PFSK-1 (cell line): ENCODE measurements around the gene FIGLA.

Experiments used
- FOXP2 ChIP-seq: optimal IDR thresholded peaks from 2 replicates; pipeline ENCODE3; 2011; ENCODE audit warnings: borderline replicate concordance, control low read depth, inconsistent platforms; ENCODE audit not compliant: insufficient read depth; ENCODE audit errors: extremely low read length, extremely low read depth
- POLR2AphosphoS5 ChIP-seq: IDR thresholded peaks from 2 replicates; pipeline ENCODE4 v1.6.1; 2012; ENCODE audit warnings: low read depth, mild to moderate bottlenecking, control low read depth, low read length, moderate library complexity
- SIN3A ChIP-seq: IDR thresholded peaks from 2 replicates; pipeline ENCODE4 v1.6.1; 2012; ENCODE audit warnings: mild to moderate bottlenecking, low read length, moderate library complexity, borderline replicate concordance; ENCODE audit not compliant: insufficient read depth
- TAF1 ChIP-seq: IDR thresholded peaks from 2 replicates; pipeline ENCODE4 v1.6.1; 2012; ENCODE audit warnings: low read length, control low read depth, borderline replicate concordance; ENCODE audit not compliant: insufficient read depth
- TF ChIP-seq, protein P1 (sequence below), 2 experiments: IDR thresholded peaks; 2 replicates each; pipeline versions ENCODE4 v1.6.1 to v1.8.0; 2011 to 2012; ENCODE audit warnings: low read depth in 2 of 2, low read length in 2 of 2, control low read depth in 1 of 2, inconsistent platforms in 1 of 2, mild to moderate bottlenecking in 1 of 2, moderate library complexity in 1 of 2; ENCODE audit not compliant: insufficient read depth in 1 of 2

Gene FIGLA

DNA sequence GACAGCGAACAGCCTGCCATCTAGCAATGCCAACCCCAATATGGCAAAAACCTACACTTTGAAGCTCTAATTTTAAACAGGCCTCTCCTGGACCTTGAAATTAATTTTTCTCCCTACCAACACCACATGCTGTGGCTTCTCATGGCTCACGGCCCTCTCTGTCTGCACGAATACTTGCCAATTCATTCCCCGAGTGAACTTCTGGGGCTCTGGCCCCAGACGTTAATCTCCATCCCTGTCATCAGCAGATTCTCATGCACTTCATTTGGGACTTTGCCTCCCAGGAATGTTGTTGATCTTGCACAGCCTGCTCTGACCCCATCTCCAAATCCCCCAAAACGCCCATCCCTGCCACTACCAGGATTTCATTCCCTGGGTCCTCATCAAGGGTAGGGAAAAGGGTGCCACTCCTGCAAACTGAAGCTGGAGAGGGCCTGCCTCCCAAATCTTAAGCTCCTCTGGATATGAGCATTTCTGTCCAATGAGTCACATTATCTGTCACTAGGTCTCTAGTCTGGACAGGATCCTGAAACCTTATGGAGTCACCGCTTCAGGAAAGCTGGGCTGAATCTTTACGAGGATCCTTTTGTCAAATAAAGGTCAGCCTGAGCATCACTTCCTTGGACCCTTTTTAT lies 10.4 kb downstream of the FIGLA start:
- TF ChIP-seq POLR2AphosphoS5 (no peak), FOXP2 (no peak), SIN3A (no peak)
- TF ChIP-seq, protein P1, sequence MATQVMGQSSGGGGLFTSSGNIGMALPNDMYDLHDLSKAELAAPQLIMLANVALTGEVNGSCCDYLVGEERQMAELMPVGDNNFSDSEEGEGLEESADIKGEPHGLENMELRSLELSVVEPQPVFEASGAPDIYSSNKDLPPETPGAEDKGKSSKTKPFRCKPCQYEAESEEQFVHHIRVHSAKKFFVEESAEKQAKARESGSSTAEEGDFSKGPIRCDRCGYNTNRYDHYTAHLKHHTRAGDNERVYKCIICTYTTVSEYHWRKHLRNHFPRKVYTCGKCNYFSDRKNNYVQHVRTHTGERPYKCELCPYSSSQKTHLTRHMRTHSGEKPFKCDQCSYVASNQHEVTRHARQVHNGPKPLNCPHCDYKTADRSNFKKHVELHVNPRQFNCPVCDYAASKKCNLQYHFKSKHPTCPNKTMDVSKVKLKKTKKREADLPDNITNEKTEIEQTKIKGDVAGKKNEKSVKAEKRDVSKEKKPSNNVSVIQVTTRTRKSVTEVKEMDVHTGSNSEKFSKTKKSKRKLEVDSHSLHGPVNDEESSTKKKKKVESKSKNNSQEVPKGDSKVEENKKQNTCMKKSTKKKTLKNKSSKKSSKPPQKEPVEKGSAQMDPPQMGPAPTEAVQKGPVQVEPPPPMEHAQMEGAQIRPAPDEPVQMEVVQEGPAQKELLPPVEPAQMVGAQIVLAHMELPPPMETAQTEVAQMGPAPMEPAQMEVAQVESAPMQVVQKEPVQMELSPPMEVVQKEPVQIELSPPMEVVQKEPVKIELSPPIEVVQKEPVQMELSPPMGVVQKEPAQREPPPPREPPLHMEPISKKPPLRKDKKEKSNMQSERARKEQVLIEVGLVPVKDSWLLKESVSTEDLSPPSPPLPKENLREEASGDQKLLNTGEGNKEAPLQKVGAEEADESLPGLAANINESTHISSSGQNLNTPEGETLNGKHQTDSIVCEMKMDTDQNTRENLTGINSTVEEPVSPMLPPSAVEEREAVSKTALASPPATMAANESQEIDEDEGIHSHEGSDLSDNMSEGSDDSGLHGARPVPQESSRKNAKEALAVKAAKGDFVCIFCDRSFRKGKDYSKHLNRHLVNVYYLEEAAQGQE (IDR thresholded peaks at IDR 0.05; ENCODE audit: insufficient read depth in 1 of 2, low read depth in 2 of 2, low read length in 2 of 2), result no peak

DNA sequence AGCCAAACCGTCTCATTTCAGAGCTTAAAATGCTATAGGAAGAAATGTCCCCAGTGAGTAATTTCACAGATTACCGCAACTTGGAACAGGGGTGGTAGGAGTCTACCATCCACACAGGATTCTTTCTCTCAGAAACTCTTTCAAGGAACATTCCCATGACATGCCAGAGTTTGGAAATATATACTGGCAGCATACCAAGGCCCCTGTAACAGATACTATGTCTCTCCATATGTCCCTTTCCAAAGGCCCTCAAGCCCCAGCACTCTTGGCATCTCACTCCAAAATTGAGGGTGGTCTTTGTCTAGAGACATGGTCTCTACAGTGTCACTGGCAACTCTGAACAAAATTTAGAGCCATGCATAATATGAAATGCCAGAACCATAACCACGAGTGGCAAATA lies 11.0 kb downstream of the FIGLA start:
- TF ChIP-seq TAF1 (no peak), FOXP2 (no peak), SIN3A (no peak), POLR2AphosphoS5 (no peak)
- TF ChIP-seq, protein P1 (IDR thresholded peaks at IDR 0.05; ENCODE audit: insufficient read depth in 1 of 2, low read depth in 2 of 2, low read length in 2 of 2), result no peak

DNA sequence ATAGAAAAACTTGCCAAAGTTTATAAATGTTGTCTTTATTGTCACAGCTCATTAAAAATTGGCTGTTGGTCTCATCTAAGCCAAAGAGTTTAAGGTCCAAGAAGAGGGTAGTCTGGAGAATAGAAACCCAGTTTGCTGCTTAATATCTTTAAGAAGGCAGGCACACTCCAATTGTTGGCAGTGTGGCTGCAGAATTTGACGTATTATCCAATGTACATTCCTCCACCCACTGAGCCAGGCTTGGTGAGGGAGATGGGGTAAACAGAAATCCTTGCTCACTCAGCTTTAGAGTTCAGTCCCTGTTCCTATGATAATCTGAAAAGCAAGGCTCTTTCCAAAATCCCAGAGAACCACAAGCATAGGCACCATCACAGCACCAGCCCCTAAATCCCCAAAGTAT lies 11.8 kb downstream of the FIGLA start:
- TF ChIP-seq SIN3A, result no peak
- no peak for TF ChIP-seq FOXP2

DNA sequence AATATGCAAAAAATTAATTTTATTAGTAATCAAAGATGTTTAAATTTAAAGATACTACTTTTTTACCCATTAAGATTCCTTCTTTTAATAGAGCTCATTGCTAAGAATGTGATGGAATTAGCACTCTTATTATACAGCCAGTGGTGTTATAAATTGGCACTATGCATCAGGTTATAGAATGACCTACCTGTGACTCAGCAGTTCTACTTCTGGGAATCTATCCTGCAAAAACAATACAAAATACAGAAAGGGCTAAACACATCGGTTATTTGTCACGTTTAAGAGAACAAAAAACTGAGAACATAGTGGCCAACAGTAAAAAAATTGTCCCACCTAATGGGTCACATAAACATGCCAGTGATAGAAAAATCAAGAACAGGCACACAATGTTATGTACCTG lies 13.0 kb downstream of the FIGLA start:
- no peak for TF ChIP-seq POLR2AphosphoS5
- TF ChIP-seq FOXP2, result no peak
- TF ChIP-seq, protein P1 (IDR thresholded peaks at IDR 0.05; ENCODE audit: insufficient read depth in 1 of 2, low read depth in 2 of 2, low read length in 2 of 2), result no peak
- no peak for TF ChIP-seq SIN3A
- TF ChIP-seq TAF1, result no peak

DNA sequence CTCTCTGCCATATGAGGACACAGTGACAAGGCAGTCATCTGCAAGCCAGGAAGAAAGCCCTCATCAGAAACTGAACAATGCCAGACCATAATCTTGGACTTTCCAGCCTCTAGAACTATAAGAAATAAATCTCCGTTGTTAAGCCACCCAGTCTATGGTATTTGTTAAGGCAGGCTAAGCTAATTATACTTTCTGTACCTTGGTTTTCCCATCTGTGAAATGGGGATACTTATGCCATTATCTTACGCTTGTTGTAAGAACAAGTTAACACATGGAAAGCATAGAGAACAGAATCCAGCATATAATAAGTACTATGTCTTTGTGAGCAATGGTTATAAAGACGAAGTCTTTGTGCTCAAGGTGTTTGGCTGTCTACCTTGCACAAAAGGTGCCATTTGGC lies 14.2 kb downstream of the FIGLA start:
- TF ChIP-seq TAF1 (no peak), POLR2AphosphoS5 (no peak), SIN3A (no peak)
- TF ChIP-seq, protein P1 (IDR thresholded peaks at IDR 0.05; ENCODE audit: insufficient read depth in 1 of 2, low read depth in 2 of 2, low read length in 2 of 2), result no peak

DNA sequence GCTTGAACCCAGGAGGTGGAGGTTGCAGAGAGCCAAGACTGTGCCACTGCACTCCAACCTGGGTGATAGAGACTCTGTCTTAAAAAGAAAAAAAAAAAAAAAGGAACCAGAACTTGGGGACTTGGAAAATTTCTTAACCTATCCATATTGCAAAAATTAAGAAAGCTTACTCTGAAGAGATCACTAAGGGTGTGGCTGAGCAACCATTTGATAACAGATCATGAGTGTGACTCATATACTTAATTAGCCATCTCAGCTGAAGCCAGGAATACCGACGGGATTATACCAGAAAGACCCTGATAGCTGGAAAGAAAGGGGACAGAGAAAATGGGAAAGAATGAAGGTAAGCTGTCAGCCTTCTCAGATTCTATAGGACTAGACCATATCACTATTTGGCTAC lies 15.3 kb downstream of the FIGLA start:
- TF ChIP-seq, protein P1 (IDR thresholded peaks at IDR 0.05; ENCODE audit: insufficient read depth in 1 of 2, low read depth in 2 of 2, low read length in 2 of 2), result no peak
- TF ChIP-seq SIN3A (no peak), TAF1 (no peak), POLR2AphosphoS5 (no peak), FOXP2 (no peak)
